GM12892 (cell line): ENCODE measurements around the gene S1PR1.

ENCODE experiments used
- DNase-seq: peaks from one replicate; pipeline ENCODE4 v3.0.0; 2011; ENCODE audit not compliant: insufficient read length
- FAIRE-seq: peaks from 2 replicates; lab custom pipeline; 2011; peaks lifted over from hg19 to GRCh38; lab: Jason Lieb, UNC
- POLR2A ChIP-seq: IDR thresholded peaks from 2 replicates; pipeline ENCODE4 v1.6.1; 2011; ENCODE audit warnings: low read depth, low read length, control low read depth
- POLR2AphosphoS5 ChIP-seq: IDR thresholded peaks from 2 replicates; pipeline ENCODE4 v1.6.1; 2011; ENCODE audit warnings: low read depth, low read length, control low read depth
- TAF1 ChIP-seq: IDR thresholded peaks from 2 replicates; pipeline ENCODE4 v1.6.1; 2011; ENCODE audit warnings: low read depth, mild to moderate bottlenecking, control low read depth, low read length, borderline replicate concordance

S1PR1 gene

GRCh38 chr1:101239095-101240040 lies 2.5 kb downstream of the S1PR1 start:
- peak; percentile 14 for FAIRE-seq
- TF ChIP-seq POLR2A (0 out of 2 replicates have a peak, but pooled peaks have one; percentile 17), POLR2AphosphoS5 (peak; percentile 36; the same call in 1 of the 2 replicates), TAF1 (no peak)

GRCh38 chr1:101240041-101240430 lies 3.2 kb downstream of the S1PR1 start:
- DNase-seq (no peak), FAIRE-seq (no peak)
- TF ChIP-seq POLR2AphosphoS5 = no peak
- no peak for TF ChIP-seq POLR2A

More at GRCh38 chr1:101239095-101240040, 2.5 kb downstream of the S1PR1 start:
- DNase-seq = no peak

- FAIRE-seq (no peak), DNase-seq (no peak)
- no peak for TF ChIP-seq POLR2A
- TF ChIP-seq TAF1 = no peak
- no peak for TF ChIP-seq POLR2AphosphoS5
Observed at GRCh38 chr1:101241485-101242225, 4.8 kb downstream of the S1PR1 start.

- TF ChIP-seq POLR2AphosphoS5 = peak; percentile 51; the same call in 1 of the 2 replicates
- peak; percentile 22; the same call in 1 of the 2 replicates for TF ChIP-seq POLR2A
- no peak for TF ChIP-seq TAF1
- DNase-seq (no peak), FAIRE-seq (no peak)
Observed at GRCh38 chr1:101242324-101243050, 5.7 kb downstream of the S1PR1 start.

GRCh38 chr1:101243751-101244150 lies 6.9 kb downstream of the S1PR1 start:
- no peak for FAIRE-seq
- DNase-seq = no peak
- TF ChIP-seq POLR2A (peak; percentile 31; the same call in 1 of the 2 replicates), TAF1 (no peak), POLR2AphosphoS5 (no peak)

GRCh38 chr1:101244842-101245241 lies 8.0 kb downstream of the S1PR1 start:
- TF ChIP-seq POLR2AphosphoS5 (no peak), TAF1 (no peak), POLR2A (no peak)
- DNase-seq = no peak
- FAIRE-seq = no peak

GRCh38 chr1:101245246-101245927 lies 8.6 kb downstream of the S1PR1 start:
- FAIRE-seq (no peak), DNase-seq (no peak)
- TF ChIP-seq POLR2AphosphoS5 (no peak), POLR2A (no peak), TAF1 (no peak)

- DNase-seq (no peak), FAIRE-seq (peak; percentile 96)
- TF ChIP-seq TAF1 = no peak
- TF ChIP-seq POLR2A = no peak
- no peak for TF ChIP-seq POLR2AphosphoS5
Observed at GRCh38 chr1:101247404-101248287, 10.8 kb downstream of the S1PR1 start.

GRCh38 chr1:101250222-101250621 lies 13.4 kb downstream of the S1PR1 start:
- FAIRE-seq (no peak), DNase-seq (no peak)
- TF ChIP-seq TAF1 = no peak
- no peak for TF ChIP-seq POLR2AphosphoS5
- no peak for TF ChIP-seq POLR2A

- TF ChIP-seq POLR2A (no peak), POLR2AphosphoS5 (no peak), TAF1 (no peak)
- no peak for DNase-seq
Observed at GRCh38 chr1:101250656-101251272, 13.9 kb downstream of the S1PR1 start.

More at GRCh38 chr1:101250656-101251272, 13.9 kb downstream of the S1PR1 start:
- FAIRE-seq = no peak
